Activated gamma-delta T cell treated with Interleukin-2 at 50 U/mL for 16 hours (primary cell): ENCODE data around the gene ARL5A.

Source experiments
- DNase-seq: peaks from one replicate; pipeline ENCODE4 v3.0.0-alpha.2; 2020

ARL5A gene

DNA sequence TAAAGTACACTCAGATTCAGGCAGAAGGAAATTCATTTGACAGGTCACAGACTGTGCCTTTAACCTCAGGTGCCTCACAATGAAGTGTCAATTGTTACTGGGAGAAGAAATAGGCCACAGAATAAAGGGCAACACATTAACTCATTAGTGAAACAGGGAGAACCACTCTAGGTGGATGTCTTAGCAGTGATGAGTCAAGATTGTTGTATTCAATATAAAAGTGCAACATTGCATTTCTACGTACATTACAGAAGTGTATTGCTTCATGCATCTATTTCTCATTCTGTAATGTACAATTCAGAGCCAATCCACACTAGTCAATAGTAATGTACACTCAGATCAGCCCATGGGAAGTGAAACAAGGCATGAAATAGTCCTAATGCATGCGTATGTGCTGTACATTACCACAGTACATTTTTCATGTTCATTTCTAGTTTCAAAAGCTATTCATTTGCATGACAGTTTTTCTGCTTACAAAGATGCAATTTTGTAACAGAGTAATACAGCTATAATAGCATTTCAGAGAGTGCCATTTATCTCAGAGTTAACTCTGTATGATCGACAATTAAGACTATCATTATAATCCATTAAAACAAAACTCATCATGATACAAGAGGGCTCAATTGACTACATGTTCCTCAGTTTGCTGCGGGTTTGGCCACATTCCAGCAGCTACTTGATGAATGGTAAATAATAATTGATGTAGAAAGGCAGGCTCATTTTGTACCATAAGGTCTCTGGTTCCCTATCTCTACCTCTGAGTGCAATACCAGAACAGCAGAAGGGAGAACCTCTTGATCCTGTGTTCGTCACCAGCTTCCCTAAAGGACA is 12.2 kb upstream of the ARL5A start:
- DNase-seq: no peak

DNA sequence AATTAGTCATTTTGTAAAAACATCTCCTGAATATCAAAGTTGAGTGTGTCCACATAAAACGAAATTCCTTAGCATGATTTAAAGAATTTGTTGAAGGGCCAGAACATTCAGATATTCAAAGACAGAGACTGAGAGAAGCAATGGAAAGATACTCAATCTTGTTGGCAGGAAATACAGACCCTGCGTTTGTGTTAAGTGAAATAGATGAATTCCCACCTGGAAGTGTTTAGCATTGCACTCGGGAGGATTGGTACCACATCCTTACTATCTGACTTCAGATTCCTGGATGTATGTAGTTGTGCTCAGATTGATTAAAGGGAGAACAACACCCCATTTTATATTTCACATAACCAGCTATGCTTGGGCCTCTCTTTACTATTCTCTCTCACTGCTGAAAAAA is 9.7 kb upstream of the ARL5A start:
- DNase-seq: no peak

DNA sequence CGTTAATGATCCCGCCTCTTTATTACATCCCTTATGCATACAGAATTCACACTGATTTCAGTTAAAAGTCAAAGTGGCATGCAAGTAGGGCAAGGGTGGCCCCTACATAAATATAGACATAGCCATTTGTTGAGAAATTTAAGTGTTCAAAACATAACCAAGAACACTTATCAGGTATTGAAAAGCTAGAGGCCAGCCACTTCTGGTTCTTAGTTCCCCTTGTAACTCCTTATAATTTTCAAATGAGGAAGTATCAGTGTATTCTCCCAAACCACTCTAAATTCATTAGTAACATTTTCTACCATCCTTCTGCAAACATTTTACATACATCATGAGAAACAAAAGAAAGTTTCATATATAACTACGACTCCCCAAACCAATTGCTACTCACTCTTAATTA is 5.8 kb upstream of the ARL5A start:
- no peak for DNase-seq

DNA sequence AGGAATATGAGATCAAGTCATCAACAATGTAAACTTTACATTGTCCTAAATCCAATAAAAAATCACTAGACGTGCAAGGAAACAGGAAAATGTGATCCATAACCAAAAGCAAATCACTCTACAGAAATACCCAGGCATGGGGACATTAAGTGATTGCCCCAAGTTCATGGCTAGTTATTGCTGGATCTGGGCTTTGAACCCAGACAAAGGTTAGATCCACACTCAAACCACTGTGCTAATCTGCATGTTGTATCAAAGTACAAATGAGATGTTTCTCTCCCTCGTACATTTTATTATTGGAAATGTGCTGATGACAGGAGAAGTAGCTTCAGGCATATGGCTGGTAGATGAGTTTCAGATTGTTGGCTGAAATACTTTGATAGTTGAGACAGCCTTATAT is 2.7 kb upstream of the ARL5A start:
- DNase-seq: no peak

GRCh38 chr2:151828890-151829324 is 686 bp upstream of the ARL5A start:
- DNase-seq: no peak

DNA sequence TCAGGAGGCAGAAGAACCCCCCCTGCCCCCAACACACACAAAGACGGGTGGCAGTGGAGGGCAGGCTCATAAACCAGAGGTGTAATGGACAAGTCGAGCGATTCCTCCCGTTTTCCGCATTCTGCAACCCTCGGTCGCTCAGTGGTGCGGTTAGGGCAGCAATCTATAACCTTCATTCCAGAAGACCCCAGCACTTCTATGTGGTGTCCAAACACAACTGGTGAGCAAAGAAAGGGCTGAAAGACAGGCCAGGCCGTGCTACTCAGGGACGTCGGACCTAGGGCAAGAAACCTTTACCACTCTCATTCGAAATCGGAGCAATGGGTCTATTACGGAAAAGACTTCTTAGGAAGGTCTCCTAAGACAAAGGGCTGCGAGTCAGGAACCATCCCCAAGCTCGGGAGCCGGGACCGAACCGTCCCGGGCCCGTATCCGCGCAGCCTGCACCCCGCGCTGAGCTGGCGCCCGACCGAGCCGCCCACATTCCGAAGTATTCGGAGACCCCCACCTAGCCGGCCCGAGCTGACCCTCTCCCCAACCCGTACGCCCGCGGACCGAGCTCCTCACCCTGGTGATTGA is 568 bp downstream of the ARL5A start:
- DNase-seq: no peak

DNA sequence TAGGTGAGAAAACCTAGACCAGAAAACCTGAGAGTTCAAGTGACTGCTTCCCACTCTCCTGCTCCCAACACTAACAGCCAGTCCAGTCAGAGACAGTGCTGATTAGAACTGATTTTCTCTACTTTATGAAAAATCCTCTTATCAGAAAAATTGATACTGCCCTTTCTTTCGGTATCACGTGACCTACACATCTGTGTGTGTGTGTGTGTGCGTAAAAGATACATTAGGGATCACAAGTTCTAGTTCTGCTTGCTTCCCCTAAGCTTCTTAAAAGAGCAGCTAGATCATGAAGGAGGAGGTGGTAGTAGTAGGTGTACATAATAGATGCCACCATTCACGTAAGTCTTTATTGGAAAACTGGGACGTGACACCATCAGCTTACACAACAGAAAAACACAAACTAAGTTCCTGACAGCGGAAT is 1.5 kb downstream of the ARL5A start:
- no peak for DNase-seq

DNA sequence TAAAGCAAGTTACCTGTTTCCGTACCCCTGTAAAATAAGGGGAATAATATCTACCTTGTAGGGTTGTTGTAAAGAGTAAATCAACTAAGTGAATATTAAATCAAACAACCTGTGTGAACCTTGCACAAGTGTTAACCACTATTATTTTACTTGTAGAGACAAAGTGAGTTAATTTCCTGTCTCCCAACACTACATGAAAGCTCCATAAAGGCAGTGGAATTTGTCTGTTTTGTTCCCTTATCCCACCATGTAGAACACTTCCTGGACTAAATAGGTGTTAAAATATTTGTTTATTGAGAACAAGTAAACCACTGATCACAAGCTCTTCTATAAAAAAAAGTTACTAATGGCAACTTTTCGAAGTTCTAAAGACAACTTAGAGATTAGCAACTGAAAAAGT is 3.3 kb downstream of the ARL5A start:
- DNase-seq: no peak

DNA sequence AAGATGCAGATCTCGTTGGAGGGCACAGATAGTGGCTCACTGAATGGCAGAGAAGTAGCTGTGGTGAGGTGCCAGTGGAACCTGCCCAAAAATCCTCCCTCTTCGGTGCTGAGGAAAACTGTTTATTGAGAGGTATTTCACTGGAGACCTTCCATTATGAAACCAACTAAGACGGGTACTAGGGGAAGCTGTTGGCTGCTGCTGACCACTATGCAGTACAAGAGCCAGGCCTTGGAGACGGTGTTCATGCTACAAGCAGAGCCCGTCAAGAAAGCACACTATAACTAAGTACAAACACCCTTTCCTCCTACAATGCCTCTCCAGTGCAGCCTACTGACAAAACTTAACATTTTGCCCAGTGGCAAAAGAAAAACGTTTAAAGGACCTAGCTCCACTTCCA is 4.6 kb downstream of the ARL5A start:
- DNase-seq: no peak

DNA sequence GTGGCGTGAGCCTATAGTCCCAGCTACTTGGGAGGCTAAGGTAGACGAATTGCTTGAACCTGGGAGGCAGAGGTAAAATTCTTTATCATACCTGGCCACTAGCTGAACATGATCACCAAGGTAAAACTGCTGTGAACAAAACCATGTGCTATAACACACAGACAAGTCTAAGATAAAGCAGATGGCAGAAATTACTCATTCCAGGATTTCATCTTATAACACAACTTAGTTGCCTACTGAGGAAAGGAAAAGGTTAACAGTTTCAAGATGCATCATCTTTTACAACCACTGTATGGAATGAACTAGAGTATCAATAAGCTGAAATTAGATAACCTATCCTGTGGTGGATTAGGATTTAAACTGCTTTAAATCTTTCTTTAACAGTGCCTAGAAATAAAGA is 8.3 kb downstream of the ARL5A start:
- DNase-seq: no peak

GRCh38 chr2:151817929-151818328 is 10.3 kb downstream of the ARL5A start:
- DNase-seq: no peak

DNA sequence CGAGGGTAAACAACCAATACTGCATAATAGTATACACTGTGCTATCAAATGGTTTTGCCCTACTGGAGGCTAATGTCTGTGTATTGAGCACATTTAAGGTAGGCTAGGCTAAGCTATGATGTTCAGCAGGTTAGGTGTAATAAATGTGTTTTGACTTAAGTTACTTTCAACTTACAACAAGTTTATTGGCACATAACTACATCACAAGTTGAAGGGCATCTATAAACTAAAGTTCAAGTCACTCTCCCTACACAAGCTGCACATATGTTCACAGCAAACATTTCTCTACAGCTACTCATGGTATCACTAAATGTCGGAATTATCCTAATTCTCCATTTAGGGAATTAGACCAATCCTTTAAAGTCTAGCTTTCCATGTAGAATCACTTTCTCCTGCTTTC is 11.4 kb downstream of the ARL5A start:
- DNase-seq: no peak

DNA sequence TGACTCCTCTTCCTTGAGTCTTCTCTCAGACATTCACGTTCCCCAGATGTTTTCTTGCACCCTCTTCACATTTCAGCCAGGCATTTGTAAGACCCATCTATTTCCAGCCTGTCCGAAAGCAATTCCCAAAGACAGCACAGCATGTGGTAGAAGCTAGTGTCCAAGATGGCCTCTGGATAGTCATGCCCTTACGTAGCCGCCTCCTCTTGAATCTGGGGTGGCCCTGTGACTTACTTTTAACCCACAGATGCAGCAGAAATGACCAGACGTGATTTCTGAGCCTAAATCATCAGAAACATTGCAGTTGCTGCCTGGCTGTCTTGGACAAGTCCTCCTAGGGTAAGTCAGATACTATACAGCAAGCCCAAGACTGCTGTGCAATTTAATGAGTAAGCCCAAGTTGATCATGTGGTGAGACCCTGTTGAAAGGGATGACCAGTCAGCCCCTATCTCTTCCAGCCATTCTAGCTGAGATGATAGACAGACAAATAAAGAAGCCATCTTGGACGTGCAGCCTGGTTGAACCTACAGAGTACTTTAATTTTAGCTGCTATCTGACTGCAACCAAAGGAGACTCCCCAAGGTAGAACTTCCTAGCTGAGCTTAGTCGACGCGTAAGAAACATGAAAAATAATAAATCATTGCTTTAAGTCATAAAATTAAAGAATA is 12.3 kb downstream of the ARL5A start:
- DNase-seq: no peak

- no peak for DNase-seq
Measured at GRCh38 chr2:151810489-151810888, 17.7 kb downstream of the ARL5A start.

DNA sequence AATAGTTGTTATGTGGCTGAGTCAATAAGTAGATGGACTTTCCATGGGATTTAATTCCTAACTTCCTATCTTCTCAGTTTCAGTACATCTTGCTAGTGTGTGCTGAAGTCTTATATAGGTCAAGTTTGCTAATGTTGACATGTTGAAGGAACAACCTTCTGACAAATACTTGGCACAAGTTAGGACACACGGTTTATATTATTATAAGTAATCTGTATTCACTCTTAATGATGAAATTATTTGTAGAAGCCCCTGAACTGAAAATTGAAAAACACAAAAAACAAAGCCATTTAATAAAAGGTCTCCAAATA is 19.2 kb downstream of the ARL5A start:
- DNase-seq: no peak

DNA sequence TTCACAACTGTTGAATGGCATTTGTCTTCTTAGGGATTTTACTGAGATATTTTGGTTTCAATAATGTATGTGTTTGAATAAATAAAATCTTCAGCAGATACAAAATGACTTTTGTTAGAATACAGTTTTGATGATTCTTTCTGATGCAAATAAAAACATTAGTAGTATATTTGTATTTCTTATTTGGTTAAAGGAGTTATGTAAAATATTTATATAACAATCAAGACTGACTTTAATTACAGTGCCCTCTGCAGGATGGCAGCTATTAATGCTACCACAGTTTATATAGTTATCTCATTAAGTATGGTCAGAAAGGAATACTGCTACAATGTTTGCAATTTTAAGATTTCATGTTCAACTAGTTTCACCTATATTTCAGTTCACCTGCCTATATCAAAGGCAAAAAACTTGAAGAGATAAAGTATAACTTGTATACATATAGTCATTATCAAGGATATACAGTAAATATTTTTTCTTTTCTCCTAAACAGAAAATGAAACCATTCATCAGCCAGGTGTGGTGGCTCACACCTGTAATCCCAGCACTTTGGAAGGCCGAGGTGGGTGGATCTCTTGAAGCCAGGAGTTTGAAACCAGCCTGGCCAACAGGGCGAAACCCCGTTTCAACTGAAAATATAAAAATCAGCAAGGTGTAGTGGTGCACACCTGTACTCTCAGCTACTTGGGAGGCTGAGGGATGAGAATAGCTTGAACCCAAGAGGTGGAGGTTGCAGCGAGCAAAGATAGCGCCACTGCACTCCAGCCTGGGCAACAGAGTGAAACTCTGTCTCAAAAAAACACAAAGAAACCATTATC is 19.8 kb downstream of the ARL5A start:
- DNase-seq: no peak

- DNase-seq: no peak
Measured at GRCh38 chr2:151805961-151806360, 22.3 kb downstream of the ARL5A start.

DNA sequence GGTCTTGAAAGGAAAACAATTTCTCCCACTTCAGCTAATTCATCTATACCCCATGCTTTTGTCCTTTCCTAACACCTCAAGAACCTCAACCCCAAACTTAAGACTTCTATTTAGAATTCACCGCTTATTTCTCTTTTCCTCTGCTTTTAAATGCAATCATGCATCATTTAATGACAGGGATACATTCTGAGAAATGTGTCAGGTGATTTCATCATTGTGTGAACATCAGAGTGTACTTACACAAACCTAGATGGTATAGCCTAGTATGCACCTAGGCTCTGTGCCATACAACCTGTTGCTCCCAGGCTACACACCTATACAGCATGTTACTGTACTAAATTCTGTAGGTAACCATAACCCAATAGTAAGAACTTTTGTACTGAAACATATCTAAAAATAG is 22.9 kb downstream of the ARL5A start:
- DNase-seq: no peak

DNA sequence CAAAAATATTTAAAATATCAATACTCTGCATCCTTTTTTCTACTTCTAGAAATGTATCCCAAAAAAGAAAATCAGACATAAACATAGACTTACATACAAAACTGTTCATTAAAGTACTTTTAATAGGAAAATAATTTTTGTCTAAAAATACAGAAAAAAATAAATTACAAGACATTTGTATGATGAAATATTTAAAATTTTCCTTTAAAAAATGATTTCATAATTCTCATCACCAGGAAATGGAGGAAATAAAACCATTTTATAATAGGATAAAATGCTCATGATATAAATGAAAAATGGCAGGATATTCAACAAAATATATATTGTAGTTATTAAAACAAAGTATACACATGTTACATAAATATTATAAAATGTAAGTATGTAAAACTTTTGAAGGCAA is 24.4 kb downstream of the ARL5A start:
- no peak for DNase-seq

DNA sequence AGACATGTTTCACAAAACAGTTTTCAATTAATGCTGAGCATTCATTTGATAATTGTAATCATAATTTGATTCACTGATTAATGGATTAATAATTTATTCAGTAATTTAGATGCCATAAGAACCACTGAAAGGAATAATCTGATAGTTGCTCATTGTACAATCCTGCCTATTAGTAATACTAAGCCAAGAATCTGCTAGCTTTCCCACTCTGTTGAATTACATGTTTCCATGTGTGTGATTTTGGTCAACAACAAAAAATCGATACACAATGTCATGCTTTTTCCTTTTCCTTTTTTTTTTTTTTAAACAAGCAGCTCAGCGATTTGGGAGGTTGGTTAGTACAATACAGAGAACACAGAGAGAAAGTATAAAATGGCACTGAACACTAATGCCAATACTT is 25.9 kb downstream of the ARL5A start:
- no peak for DNase-seq

DNA sequence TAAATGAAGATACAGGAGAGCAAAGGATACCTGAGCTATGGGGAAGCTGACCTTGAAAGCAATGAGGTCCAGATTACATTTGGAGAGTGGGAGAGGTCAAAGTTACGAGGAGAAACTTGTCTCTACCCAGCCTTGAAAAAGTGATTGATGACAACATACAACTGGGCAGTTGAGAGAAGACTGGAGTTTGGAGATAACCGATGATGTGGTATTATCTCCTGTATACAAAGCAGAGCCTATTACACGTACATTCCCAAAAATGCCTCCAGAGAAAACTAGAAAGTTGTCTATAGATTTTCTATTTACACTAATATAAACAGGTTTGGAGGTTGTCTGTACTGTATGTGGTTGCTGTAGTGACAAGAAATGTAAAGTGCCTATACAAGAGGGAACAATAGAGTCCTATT is 28.3 kb downstream of the ARL5A start:
- no peak for DNase-seq

DNA sequence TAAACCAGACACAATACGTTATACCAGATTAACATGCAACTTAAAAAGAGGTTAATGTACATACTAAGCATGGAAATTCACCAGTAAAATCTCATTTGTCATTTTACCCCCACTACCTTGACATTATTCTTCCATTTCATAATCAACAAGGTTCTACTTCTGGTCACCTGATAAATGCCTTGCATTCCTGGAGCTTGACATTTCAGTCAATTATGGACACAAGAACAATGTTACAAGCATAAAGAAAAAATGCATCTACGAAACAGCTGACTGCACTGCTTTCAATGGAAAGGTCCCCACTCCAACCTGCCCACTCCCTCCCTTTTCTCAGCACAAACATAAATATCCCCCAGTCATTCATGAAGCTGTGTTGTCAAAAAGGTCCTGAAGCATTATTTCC is 31.4 kb downstream of the ARL5A start:
- DNase-seq: no peak

DNA sequence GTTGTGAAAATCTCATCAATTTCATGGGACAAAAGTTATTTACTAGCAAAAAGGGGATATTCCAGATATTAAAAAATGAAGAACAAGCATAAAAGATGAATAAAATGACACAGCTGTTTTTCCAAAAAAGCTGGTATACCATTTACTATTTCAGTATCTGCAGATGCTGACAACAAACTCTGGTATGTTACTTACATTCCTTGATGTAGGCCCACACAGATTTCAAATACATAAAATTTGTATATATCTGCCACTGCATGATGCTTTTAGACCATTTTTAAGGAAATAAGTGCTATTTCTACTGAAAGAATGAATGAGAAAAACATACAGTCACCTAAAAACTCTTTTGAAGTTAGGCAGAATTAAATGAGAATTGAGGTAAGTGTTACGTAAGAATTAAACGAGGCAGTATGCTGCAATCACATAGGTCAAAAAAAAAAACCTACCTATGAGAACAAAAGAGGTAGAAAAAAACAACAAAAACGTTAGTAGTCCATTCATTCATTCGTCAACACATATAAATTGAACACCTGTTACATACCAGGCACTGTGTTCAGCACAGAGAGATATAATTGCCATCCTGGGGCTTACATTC is 32.5 kb downstream of the ARL5A start:
- DNase-seq: no peak
